ENCODE results near the gene GLT8D2. TPM values are rescaled to one million over a fixed set of nuclear protein-coding genes. Genes with fewer than 3 reads are reported as not detected.

The GLT8D2 gene
- total and polyA plus RNA-seq, 3 donors from 2014 or later = 5.7 to 17.3 (median 8.1) TPM

DNA sequence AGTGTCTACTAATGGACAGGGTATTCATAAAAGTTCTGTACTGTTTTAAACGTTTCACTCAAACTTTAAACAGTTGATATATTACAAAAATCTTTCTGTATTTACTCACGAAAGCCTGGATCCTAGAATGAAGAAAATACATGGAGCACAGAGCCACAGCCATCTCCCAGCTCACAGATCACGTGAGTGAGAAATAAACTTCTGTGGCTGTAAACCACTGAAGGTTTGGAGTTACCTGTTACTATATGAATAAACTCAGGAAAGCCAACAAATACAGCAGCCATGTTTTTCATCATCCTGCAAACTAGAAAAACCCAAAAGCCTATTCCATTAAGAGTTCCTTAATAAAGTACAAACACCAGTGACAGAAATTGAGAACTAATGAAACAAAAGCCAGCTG lies 85.2 kb downstream of the GLT8D2 start:
- H3K27ac ChIP-seq = peak overlapping the region; percentile 87 to 93
- H3K9me3 ChIP-seq = no peaks in the 10 kb centered on the region
- DNase-seq = no peak
- intact Hi-C loops (cut with DNase I; ENCODE audit: low total_unique reads) = no loop called here
- 8% methylated on average over 3 of the region's 3 CpGs for WGBS, 2 donors
- peaks cover 18% of the 10 kb centered on the region for H3K4me1 ChIP-seq
- H3K36me3 ChIP-seq (ENCODE audit: low read depth, missing control alignments) = no peaks in the 10 kb centered on the region
- H3K27me3 ChIP-seq = no peaks in the 10 kb centered on the region
- H3K4me3 ChIP-seq = peak overlapping the region; percentile 75 to 86
- no peak for TF ChIP-seq POLR2A (IDR thresholded peaks at IDR 0.05)
- no peak for TF ChIP-seq CTCF (IDR thresholded peaks at IDR 0.05)

DNA sequence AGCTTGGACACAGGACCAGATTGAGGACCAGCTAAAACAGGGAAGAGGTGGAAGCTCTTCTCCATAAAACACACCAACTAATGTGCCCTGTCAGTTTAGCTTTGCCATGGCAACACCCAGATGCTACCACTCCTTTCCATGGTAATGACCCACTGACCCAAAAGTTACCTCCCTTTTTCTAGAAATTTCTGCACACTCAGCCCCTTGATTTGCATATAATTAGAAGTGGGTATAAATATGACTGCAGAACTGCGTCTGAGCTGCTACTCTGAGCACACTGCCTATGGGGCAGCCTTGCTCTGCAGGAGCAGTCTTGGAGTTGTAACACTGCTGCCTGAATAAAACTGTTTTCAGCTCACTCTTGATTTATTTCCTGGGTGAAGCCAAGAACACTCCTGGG lies 87.5 kb downstream of the GLT8D2 start:
- Histone ChIP-seq H3K27ac (no peak overlapping the region), H3K9me3 (no peaks in the 10 kb centered on the region), H3K36me3 (ENCODE audit: low read depth, missing control alignments) (no peaks in the 10 kb centered on the region), H3K27me3 (no peaks in the 10 kb centered on the region), H3K4me3 (no peak overlapping the region), H3K4me1 (peaks cover 18% of the 10 kb centered on the region)
- TF ChIP-seq CTCF (IDR thresholded peaks at IDR 0.05) = no peak
- no peak for TF ChIP-seq POLR2A (IDR thresholded peaks at IDR 0.05)
- intact Hi-C loops (cut with DNase I; ENCODE audit: low total_unique reads) = no loop called here
- WGBS, 2 donors = 35 to 67% methylated on average over 1 of the region's 1 CpG
- no peak for DNase-seq

DNA sequence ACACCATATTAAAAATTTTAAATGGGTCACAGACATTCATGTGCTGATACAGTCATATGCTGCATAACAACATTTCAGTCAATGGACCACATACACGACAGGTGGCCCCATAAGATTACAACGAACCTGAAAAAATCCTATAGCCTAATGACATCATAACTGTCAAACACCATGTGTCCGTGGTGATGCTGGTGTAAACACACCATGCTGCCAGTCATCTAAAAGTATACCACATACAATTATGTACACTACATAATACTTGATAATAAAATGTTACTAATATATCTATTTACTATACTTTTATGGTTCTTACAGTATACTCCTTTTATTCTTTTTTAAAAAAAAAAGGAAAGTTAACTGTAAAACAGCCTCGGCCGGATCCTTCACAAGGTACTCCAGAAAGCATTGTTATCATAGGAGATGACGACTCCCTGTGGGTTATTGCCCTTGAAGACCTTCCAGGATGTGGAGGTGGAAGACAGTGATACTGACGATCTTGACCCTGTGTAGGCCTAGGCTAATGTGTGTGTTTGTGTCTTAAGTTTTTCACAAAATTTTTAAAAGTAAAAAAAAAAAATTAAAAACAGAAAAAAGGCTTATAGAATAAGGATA lies 89.3 kb downstream of the GLT8D2 start:
- intact Hi-C loops (cut with DNase I; ENCODE audit: low total_unique reads) = no loop called here
- TF ChIP-seq POLR2A (IDR thresholded peaks at IDR 0.05) (no peak), CTCF (IDR thresholded peaks at IDR 0.05) (no peak)
- Histone ChIP-seq H3K9me3 (no peaks in the 10 kb centered on the region), H3K36me3 (ENCODE audit: low read depth, missing control alignments) (no peaks in the 10 kb centered on the region), H3K4me1 (peaks cover 17% of the 10 kb centered on the region), H3K27ac (no peak overlapping the region), H3K27me3 (no peaks in the 10 kb centered on the region), H3K4me3 (no peak overlapping the region)
- 59 to 60% methylated on average over 7 of the region's 7 CpGs for WGBS, 2 donors
- DNase-seq = no peak

DNA sequence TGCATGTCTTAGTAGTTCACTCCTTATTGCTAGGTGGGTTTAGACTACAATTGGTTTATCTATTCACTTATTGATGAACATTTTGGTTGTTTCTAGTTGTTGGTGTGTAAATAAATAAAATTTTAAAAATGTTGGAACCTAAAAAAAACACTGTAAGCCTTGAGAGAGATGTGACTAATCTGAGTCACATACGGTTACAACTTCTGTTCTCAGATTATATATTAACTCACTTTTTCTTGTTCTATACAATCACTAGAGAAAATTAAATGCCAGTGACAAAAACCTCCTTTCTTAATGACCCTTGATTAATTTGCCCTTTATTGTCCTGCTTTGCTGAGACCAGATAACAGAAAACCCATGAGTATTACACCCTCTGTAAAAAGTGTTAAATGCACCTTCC lies 91.4 kb downstream of the GLT8D2 start:
- no peak for DNase-seq
- intact Hi-C loops (cut with DNase I; ENCODE audit: low total_unique reads) = no loop called here
- Histone ChIP-seq H3K27me3 (no peaks in the 10 kb centered on the region), H3K36me3 (ENCODE audit: low read depth, missing control alignments) (no peaks in the 10 kb centered on the region), H3K4me1 (peaks cover 8% of the 10 kb centered on the region), H3K9me3 (no peaks in the 10 kb centered on the region), H3K4me3 (no peak overlapping the region), H3K27ac (no peak overlapping the region)
- WGBS, 2 donors = 69 to 74% methylated on average over 1 of the region's 1 CpG
- TF ChIP-seq CTCF (IDR thresholded peaks at IDR 0.05) = no peak
- TF ChIP-seq POLR2A (IDR thresholded peaks at IDR 0.05) = no peak

DNA sequence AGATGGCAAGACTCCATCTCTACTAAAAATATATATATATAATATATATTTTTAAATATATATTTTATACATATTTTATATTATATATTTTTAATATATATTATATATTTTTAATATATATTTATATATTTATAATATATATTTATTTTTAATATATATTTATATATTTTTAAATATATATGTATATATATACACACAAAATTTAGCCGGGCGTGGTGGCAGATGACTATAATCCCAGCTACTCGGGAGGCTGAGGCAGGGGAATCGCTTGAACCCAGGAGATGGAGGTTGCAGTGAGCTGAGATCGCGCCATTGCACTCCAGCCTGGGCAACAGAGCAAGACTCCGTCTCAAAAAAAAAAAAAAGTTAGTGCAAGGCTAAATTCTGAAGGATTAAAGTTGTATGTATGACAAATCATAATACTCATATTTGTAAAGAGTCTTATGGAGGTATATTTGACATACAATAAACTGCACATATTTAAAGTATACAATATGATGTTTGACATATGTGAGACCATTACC lies 92.1 kb downstream of the GLT8D2 start:
- Histone ChIP-seq H3K4me3 (peak overlapping the region; percentile 68 to 80), H3K27me3 (no peaks in the 10 kb centered on the region), H3K9me3 (no peaks in the 10 kb centered on the region), H3K36me3 (ENCODE audit: low read depth, missing control alignments) (no peaks in the 10 kb centered on the region), H3K4me1 (peaks cover 8% of the 10 kb centered on the region), H3K27ac (peak overlapping the region; percentile 83 to 95)
- no peak for DNase-seq
- 62 to 77% methylated on average over 7 of the region's 7 CpGs for WGBS, 2 donors
- TF ChIP-seq POLR2A (IDR thresholded peaks at IDR 0.05) (no peak), CTCF (IDR thresholded peaks at IDR 0.05) (no peak)
- intact Hi-C loops (cut with DNase I; ENCODE audit: low total_unique reads) = no loop called here

All from testis (tissue), 3 donors.